Body of pancreas (tissue), 4 donors: ENCODE measurements around the gene COL4A5.

Source experiments
- CTCF ChIP-seq, 7 experiments: fragments of 450-650 bp in 4 of 7; fragments of 200-600 bp in 3 of 7; sonication (generic) in 3 of 7; IDR thresholded peaks; one replicate each; pipeline ENCODE4 v1.5.1; 2016 to 2019; ENCODE audit warnings: antibody characterized with exemption in 7 of 7
- POLR2A ChIP-seq, 3 donors: fragments of 450-650 bp; IDR thresholded peaks; one replicate each; pipeline ENCODE4 v1.6.1; 2016; ENCODE audit warnings: antibody characterized with exemption in 3 of 3, mild to moderate bottlenecking in 2 of 3

- no peak for TF ChIP-seq CTCF (IDR thresholded peaks at IDR 0.05)
- no peak for TF ChIP-seq POLR2A (IDR thresholded peaks at IDR 0.05)
Observed at GRCh38 chrX:108641589-108642272, 202.1 kb downstream of the COL4A5 start.
